Activated naive CD4-positive, alpha-beta T cell treated with anti-CD3 and anti-CD28 coated beads, Interleukin-2, amount 50 U/mL, for 24 hours (primary cell): ENCODE data around the gene IFNA4.
A peak's percentile ranks its signal among the peaks of the same experiment; 100 is the strongest.
"Not testable (repeated sequence)": the region's sequence is repeated elsewhere in the genome, so short reads cannot be mapped to it uniquely, and the experiment has no call there.

Source experiments
- H3K27ac Mint-ChIP-seq: one replicate; pipeline ENCODE4 v1.8.0; 2021; ENCODE audit warnings: mild to moderate bottlenecking, mixed read lengths
- H3K27me3 Mint-ChIP-seq: one replicate; pipeline ENCODE4 v1.8.0; 2021; ENCODE audit warnings: mixed read lengths
- H3K36me3 Mint-ChIP-seq: one replicate; pipeline ENCODE4 v1.8.0; 2021; ENCODE audit warnings: mixed read lengths
- H3K4me1 Mint-ChIP-seq: one replicate; pipeline ENCODE4 v1.8.0; 2021; ENCODE audit warnings: mixed read lengths
- H3K4me3 Mint-ChIP-seq: one replicate; pipeline ENCODE4 v1.8.0; 2021; ENCODE audit warnings: mild to moderate bottlenecking, mixed read lengths
- H3K9me3 Mint-ChIP-seq: one replicate; pipeline ENCODE4 v1.8.0; 2021; ENCODE audit warnings: mixed read lengths

The IFNA4 gene

DNA sequence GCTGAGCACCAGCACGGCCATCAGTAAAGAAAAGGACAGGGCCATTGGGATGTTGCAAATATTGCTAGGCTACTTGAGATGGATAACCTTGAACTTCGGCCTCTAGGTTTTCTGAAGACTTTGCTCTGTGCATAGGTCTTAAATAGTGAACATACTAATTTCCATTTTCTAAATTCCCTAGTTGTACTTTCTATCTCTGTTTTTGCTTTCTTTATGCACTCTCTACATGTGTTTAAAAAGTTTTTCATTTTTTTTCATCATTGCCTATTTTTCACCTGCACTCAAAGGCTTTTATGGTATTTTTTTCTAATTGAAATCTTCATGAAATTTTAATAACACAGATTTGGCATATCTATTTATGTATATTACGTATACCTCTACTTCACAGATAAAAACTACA, at the start of gene IFNA4:
TSS of gene IFNA4 (minus strand) at position 101 of the 400 bp plus-strand sequence. CDS start at position 45, 56 bp downstream.
- peaks cover 12% of the 10 kb centered on the region for H3K4me1 Mint-ChIP-seq
- H3K27ac Mint-ChIP-seq, H3K9me3 Mint-ChIP-seq, H3K27me3 Mint-ChIP-seq, H3K4me3 Mint-ChIP-seq, H3K36me3 Mint-ChIP-seq: not testable (repeated sequence)

DNA sequence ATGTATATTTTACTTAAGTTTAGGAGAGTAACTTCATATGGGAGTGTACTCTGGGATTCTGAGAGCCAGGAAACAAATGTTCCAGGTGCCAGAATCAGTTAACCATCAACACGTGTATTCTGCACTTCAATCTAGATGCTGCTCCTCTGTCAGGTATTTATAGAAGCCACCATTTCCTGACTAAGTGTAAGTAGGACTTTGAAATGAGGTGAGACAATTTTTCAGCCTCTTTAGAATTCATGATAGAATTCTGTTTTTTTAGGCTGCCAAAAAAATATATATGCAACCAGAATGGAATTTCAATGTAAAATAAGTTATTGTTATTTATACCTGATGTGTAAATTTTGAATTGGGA, 49.0 kb upstream of the IFNA4 start:
- H3K27ac Mint-ChIP-seq: not testable (repeated sequence)

DNA sequence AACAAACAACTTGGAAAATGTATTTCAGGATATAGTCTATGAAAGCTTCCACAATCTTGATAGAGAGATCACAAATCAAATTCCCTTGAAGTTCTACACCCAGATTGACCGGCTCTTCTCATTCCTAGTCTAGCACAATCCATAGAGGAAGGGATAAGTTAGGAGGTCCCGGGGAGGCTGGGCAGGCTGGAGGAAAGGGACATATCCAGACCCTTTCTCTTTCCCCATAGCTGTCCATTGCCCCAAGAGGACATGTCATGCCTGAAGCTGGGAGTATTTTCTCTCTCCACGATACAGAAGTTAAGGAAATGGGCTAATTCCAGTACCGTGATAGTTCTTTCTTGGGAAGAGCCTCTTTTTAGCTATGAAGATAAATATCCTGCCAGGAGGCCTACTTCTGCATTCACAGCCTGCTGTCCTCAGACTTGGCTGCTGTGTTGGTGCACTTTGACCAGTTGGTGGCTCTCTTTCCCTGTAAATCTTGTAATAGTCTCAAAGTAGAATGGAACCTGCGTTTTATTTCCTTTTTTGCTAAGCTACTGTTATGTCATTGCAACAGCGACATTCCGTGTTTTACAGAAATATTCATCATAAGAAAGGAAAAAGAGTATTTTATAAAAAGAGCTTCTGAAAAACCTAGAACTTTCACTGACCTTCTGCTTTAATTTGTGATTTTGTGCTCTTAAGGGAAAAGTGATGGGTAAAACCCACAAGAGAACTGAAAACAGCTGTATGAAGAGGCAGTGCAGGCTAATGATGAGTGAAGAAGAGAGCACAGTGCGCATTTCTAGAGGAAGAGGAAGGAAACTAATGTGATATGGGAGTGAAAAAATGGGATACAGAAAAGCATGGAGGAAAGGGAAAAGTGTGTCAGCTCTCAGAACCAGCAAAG, 48.3 kb upstream of the IFNA4 start:
- Mint-ChIP-seq H3K4me3 (peak overlapping the region; percentile 49), H3K4me1 (peaks cover 11% of the 10 kb centered on the region)
- not testable (repeated sequence) for H3K27ac Mint-ChIP-seq, H3K36me3 Mint-ChIP-seq, H3K9me3 Mint-ChIP-seq, H3K27me3 Mint-ChIP-seq

More for the DNA sequence above, 49.0 kb upstream of the IFNA4 start:
- not testable (repeated sequence) for H3K9me3 Mint-ChIP-seq, H3K36me3 Mint-ChIP-seq, H3K27me3 Mint-ChIP-seq
- Mint-ChIP-seq H3K4me1 (peaks cover 11% of the 10 kb centered on the region), H3K4me3 (peak overlapping the region; percentile 49)

GRCh38 chr9:21234153-21234687, 46.8 kb upstream of the IFNA4 start:
- Mint-ChIP-seq H3K27me3 (no peaks in the 10 kb centered on the region), H3K9me3 (no peaks in the 10 kb centered on the region), H3K4me1 (peaks cover 11% of the 10 kb centered on the region), H3K36me3 (no peaks in the 10 kb centered on the region), H3K4me3 (no peak overlapping the region), H3K27ac (no peak overlapping the region)

DNA sequence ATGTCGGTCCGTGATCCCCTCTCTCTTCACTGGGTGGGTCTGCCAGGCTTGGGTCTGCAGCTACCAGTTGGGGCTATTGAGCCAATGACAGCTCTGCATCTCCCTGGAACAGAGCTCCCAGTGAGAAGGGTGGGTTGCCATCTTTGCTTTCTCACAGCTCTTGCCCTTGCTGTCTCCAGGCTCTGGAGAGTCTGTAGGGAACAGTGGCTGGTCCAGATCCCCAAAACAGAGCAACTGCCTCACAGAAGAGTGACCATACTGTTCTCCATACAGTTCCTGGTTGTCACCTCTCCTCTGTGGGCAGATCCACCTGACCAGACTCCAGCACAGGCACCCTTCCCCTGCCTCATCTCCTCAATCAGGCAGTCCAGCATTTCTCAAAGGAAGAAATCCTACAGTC, 45.9 kb upstream of the IFNA4 start:
- Mint-ChIP-seq H3K4me1 (peaks cover 11% of the 10 kb centered on the region), H3K27ac (no peak overlapping the region), H3K9me3 (no peaks in the 10 kb centered on the region), H3K36me3 (no peaks in the 10 kb centered on the region), H3K4me3 (no peak overlapping the region), H3K27me3 (no peaks in the 10 kb centered on the region)

DNA sequence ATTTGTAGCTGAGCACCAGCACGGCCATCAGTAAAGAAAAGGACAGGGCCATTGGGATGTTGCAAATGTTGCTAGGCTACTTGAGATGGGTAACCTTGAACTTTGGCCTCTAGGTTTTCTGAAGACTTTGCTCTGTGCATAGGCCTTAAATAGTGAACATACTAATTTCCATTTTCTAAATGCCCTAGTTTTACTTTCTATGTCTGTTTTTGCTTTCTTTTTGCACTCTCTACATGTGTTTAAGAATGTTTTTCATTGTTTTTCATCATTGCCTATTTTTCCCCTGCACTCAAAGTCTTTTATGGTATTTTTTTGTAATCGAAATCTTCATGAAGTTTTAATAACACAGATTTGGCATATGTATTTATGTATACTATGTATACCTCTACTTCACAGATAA, 40.7 kb upstream of the IFNA4 start, which contains the start of gene IFNA17:
TSS of gene IFNA17 (minus strand) at position 101 of the 400 bp plus-strand sequence. CDS start at position 52, 49 bp downstream.
- H3K9me3 Mint-ChIP-seq: no peaks in the 10 kb centered on the region
- no peak within 1 kb of the TSS for H3K27ac Mint-ChIP-seq
- H3K27me3 Mint-ChIP-seq: peaks cover 1% of the 10 kb centered on the region
- H3K36me3 Mint-ChIP-seq: no peaks in the 10 kb centered on the region
- H3K4me1 Mint-ChIP-seq: no peaks in the 10 kb centered on the region
- no peak within 1 kb of the TSS for H3K4me3 Mint-ChIP-seq

DNA sequence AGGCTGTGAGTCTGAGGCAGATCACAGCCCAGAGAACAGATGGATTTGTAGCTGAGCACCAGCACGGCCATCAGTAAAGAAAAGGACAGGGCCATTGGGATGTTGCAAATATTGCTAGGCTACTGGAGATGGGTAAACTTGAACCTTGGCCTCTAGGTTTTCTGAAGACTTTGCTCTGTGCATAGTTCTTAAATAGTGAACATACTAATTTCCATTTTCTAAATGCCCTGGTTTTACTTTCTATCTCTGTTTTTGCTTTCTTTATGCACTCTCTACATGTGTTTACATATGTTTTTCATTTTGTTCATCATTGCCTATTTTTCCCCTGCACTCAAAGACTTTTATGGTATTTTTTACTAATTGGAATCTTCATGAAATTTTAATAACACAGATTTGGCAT, 29.8 kb upstream of the IFNA4 start, which contains the start of gene IFNA16:
TSS of gene IFNA16 (minus strand) at position 101 of the 400 bp plus-strand sequence. CDS start at position 95, 6 bp downstream.
- H3K4me3 Mint-ChIP-seq, H3K27ac Mint-ChIP-seq, H3K9me3 Mint-ChIP-seq, H3K4me1 Mint-ChIP-seq, H3K36me3 Mint-ChIP-seq: not testable (repeated sequence)
- H3K27me3 Mint-ChIP-seq: peaks cover 16% of the 10 kb centered on the region

- H3K4me3 Mint-ChIP-seq: peak overlapping the region; percentile 19
- H3K4me1 Mint-ChIP-seq, H3K27ac Mint-ChIP-seq, H3K9me3 Mint-ChIP-seq, H3K27me3 Mint-ChIP-seq, H3K36me3 Mint-ChIP-seq: not testable (repeated sequence)
These were observed 26.3 kb upstream of the IFNA4 start for GRCh38 chr9:21213411-21214326.

DNA sequence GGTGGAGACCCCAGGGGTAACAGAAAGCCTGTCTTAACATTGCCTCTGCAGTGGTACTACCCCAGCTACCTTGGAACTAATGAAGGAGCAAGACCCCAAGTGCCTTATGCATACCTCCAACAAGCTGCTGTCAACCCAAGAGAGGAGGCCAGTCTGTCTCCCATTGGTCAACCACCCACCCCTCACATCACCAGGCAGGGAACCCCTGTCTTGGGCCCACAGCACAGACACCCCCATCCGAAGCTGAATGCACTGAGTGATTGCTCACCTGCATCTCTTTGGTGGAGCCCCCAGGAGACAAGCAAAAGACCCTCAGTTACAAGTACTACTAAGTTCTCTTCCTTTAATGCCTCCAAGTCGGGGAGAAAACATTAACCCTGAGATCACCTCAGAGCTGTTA, 24.8 kb upstream of the IFNA4 start:
- H3K27me3 Mint-ChIP-seq, H3K9me3 Mint-ChIP-seq, H3K27ac Mint-ChIP-seq: not testable (repeated sequence)

GRCh38 chr9:21210782-21211181, 23.4 kb upstream of the IFNA4 start:
- not testable (repeated sequence) for H3K27me3 Mint-ChIP-seq, H3K4me1 Mint-ChIP-seq, H3K9me3 Mint-ChIP-seq, H3K4me3 Mint-ChIP-seq, H3K27ac Mint-ChIP-seq, H3K36me3 Mint-ChIP-seq

More for the DNA sequence above, 24.8 kb upstream of the IFNA4 start:
- H3K4me1 Mint-ChIP-seq, H3K4me3 Mint-ChIP-seq, H3K36me3 Mint-ChIP-seq: not testable (repeated sequence)

GRCh38 chr9:21210311-21210710, 22.9 kb upstream of the IFNA4 start:
- Mint-ChIP-seq H3K4me3 (no peak overlapping the region), H3K36me3 (no peaks in the 10 kb centered on the region), H3K27me3 (peaks cover 4% of the 10 kb centered on the region), H3K4me1 (peaks cover 4% of the 10 kb centered on the region), H3K9me3 (no peaks in the 10 kb centered on the region), H3K27ac (no peak overlapping the region)

- H3K36me3 Mint-ChIP-seq, H3K9me3 Mint-ChIP-seq, H3K27ac Mint-ChIP-seq, H3K4me3 Mint-ChIP-seq, H3K4me1 Mint-ChIP-seq: not testable (repeated sequence)
- H3K27me3 Mint-ChIP-seq: peaks cover 11% of the 10 kb centered on the region
These were observed 19.7 kb upstream of the IFNA4 start, which contains the start of gene IFNA10 for GRCh38 chr9:21207043-21207442. Gene IFNA10, minus strand, starts transcription at chr9:21207143. Its CDS starts 46 bp downstream, at chr9:21207097.

DNA sequence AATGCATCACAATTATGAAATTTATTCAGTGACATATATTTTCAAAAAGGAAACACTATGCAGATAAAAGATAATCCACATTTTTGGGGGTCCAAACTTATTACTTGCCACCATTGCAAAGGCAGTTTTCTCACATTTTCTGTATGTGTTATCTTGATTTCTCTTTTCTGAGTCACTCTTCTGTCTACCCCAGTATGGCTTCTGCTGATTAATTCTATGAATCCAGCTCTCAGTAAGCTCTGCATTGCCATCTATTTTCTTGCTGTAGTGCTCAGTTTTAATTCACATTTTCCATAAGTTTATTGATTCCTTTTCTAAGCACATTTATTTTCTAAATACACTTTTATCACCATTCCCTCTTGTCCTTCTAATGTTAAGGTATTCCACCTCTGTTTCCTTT, 17.8 kb upstream of the IFNA4 start:
- H3K27ac Mint-ChIP-seq: no peak overlapping the region
- H3K4me1 Mint-ChIP-seq: no peaks in the 10 kb centered on the region
- H3K4me3 Mint-ChIP-seq: no peak overlapping the region
- H3K9me3 Mint-ChIP-seq: no peaks in the 10 kb centered on the region
- H3K36me3 Mint-ChIP-seq: no peaks in the 10 kb centered on the region
- H3K27me3 Mint-ChIP-seq: peaks cover 15% of the 10 kb centered on the region

DNA sequence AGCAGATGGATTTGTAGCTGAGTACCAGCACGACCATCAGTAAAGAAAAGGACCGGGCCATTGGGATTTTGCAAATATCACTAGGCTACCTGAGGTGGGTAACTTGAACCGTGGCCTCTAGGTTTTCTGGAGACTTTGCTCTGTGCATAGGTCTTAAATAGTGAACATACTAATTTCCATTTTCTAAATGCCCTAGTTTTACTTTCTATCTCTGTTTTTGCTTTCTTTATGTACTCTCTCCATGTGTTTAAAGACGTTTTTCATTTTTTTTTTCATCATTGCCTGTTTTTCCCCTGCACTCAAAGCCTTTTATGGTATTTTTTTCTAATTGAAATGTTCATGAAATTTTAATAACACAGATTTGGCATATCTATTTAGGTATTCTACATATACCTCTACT, 14.7 kb upstream of the IFNA4 start, which contains the start of gene IFNA7:
TSS of gene IFNA7 (minus strand) at position 101 of the 400 bp plus-strand sequence. CDS start at position 61, 40 bp downstream.
- H3K27me3 Mint-ChIP-seq: peaks cover 15% of the 10 kb centered on the region
- H3K9me3 Mint-ChIP-seq, H3K4me3 Mint-ChIP-seq, H3K27ac Mint-ChIP-seq, H3K4me1 Mint-ChIP-seq, H3K36me3 Mint-ChIP-seq: not testable (repeated sequence)

- peak overlapping the region; percentile 57 for H3K4me3 Mint-ChIP-seq
- H3K27ac Mint-ChIP-seq, H3K9me3 Mint-ChIP-seq, H3K27me3 Mint-ChIP-seq, H3K4me1 Mint-ChIP-seq, H3K36me3 Mint-ChIP-seq: not testable (repeated sequence)
These were observed 7.7 kb upstream of the IFNA4 start for GRCh38 chr9:21194867-21195776.
